DMS153 treated with DMSO at 0.1 percent for 48 hours (cell line): Measurements from ENCODE around the gene ANKRD11.
"Not testable (repeated sequence)": the region's sequence is repeated elsewhere in the genome, so short reads cannot be mapped to it uniquely, and the experiment has no call there.

Experiments used
- DNase-seq: peaks from one replicate; lab custom pipeline; 2025; ENCODE audit not compliant: unreplicated experiment; lab: John Stamatoyannopoulos, UW

ANKRD11 gene

GRCh38 chr16:89248196-89248982, 242.0 kb downstream of the ANKRD11 start:
- DNase-seq: no peak

- DNase-seq: not testable (repeated sequence)
Measured at GRCh38 chr16:89247734-89248075, 242.7 kb downstream of the ANKRD11 start.

- DNase-seq: peak; percentile 49
Measured at GRCh38 chr16:89246903-89247733, 243.2 kb downstream of the ANKRD11 start.

GRCh38 chr16:89246383-89246902, 243.9 kb downstream of the ANKRD11 start:
- DNase-seq: no peak

GRCh38 chr16:89244754-89245153, 245.6 kb downstream of the ANKRD11 start:
- DNase-seq: no peak

GRCh38 chr16:89244264-89244663, 246.1 kb downstream of the ANKRD11 start:
- not testable (repeated sequence) for DNase-seq

- no peak for DNase-seq
Measured at GRCh38 chr16:89243664-89244063, 246.7 kb downstream of the ANKRD11 start.

GRCh38 chr16:89242795-89243200, 247.6 kb downstream of the ANKRD11 start:
- DNase-seq: no peak

- DNase-seq: peak; percentile 18
Measured at GRCh38 chr16:89241187-89242007, 249.0 kb downstream of the ANKRD11 start.

GRCh38 chr16:89237733-89238132, 252.6 kb downstream of the ANKRD11 start:
- no peak for DNase-seq

GRCh38 chr16:89233678-89234490, 256.5 kb downstream of the ANKRD11 start:
- DNase-seq: no peak

GRCh38 chr16:89232107-89232506, 258.3 kb downstream of the ANKRD11 start:
- no peak for DNase-seq

GRCh38 chr16:89230255-89230654, 260.1 kb downstream of the ANKRD11 start:
- no peak for DNase-seq

GRCh38 chr16:89224665-89225064, 265.7 kb downstream of the ANKRD11 start:
- DNase-seq: no peak

GRCh38 chr16:89222931-89223330, 267.4 kb downstream of the ANKRD11 start:
- no peak for DNase-seq

GRCh38 chr16:89221604-89222003, 268.8 kb downstream of the ANKRD11 start:
- no peak for DNase-seq

GRCh38 chr16:89219365-89219764, 271.0 kb downstream of the ANKRD11 start:
- DNase-seq: no peak
